WTC11 (cell line): ENCODE data around the gene IFITM5.

Source experiments
- ATF3 ChIP-seq: sonication (generic); formaldehyde crosslinking; conservative IDR thresholded peaks from 2 replicates; pipeline ENCODE4 v1.8.1; 2022; ENCODE audit warnings: mild to moderate bottlenecking, missing genetic modification reagents
- CREM ChIP-seq: sonication (generic); formaldehyde crosslinking; IDR thresholded peaks from 2 replicates; pipeline ENCODE4 v1.8.1; 2022; ENCODE audit warnings: mild to moderate bottlenecking, missing genetic modification reagents, moderate library complexity
- FOXJ3 ChIP-seq: sonication (generic); formaldehyde crosslinking; IDR thresholded peaks from 2 replicates; pipeline ENCODE4 v1.9.0; 2021; ENCODE audit warnings: missing genetic modification reagents, mild to moderate bottlenecking, borderline replicate concordance
- HMGXB4 ChIP-seq: sonication (generic); formaldehyde crosslinking; IDR thresholded peaks from 2 replicates; pipeline ENCODE4 v1.8.1; 2023; ENCODE audit warnings: mild to moderate bottlenecking, moderate library complexity, missing genetic modification reagents
- JAZF1 ChIP-seq: fragments of 250-450 bp; sonication (Bioruptor Pico); IDR thresholded peaks from 2 replicates; pipeline ENCODE4 v1.9.0; 2021; ENCODE audit warnings: moderate library complexity, mild to moderate bottlenecking, inconsistent platforms
- TCF7 ChIP-seq: sonication (generic); formaldehyde crosslinking; IDR thresholded peaks from 2 replicates; pipeline ENCODE4 v1.8.0; 2022; ENCODE audit warnings: mild to moderate bottlenecking, low read depth, missing genetic modification reagents, moderate library complexity
- USF1 ChIP-seq: sonication (generic); formaldehyde crosslinking; IDR thresholded peaks from 2 replicates; pipeline ENCODE4 v1.8.0; 2022; ENCODE audit warnings: mild to moderate bottlenecking, missing genetic modification reagents
- TF ChIP-seq, protein P1 (sequence below): sonication (generic); formaldehyde crosslinking; IDR thresholded peaks from 2 replicates; pipeline ENCODE4 v1.8.0; 2022; ENCODE audit warnings: missing genetic modification reagents
- TF ChIP-seq, protein P2 (sequence below): fragments of 200-600 bp; IDR thresholded peaks from 2 replicates; pipeline ENCODE4 v1.8.0; 2022; ENCODE audit warnings: antibody characterized with exemption

DNA sequence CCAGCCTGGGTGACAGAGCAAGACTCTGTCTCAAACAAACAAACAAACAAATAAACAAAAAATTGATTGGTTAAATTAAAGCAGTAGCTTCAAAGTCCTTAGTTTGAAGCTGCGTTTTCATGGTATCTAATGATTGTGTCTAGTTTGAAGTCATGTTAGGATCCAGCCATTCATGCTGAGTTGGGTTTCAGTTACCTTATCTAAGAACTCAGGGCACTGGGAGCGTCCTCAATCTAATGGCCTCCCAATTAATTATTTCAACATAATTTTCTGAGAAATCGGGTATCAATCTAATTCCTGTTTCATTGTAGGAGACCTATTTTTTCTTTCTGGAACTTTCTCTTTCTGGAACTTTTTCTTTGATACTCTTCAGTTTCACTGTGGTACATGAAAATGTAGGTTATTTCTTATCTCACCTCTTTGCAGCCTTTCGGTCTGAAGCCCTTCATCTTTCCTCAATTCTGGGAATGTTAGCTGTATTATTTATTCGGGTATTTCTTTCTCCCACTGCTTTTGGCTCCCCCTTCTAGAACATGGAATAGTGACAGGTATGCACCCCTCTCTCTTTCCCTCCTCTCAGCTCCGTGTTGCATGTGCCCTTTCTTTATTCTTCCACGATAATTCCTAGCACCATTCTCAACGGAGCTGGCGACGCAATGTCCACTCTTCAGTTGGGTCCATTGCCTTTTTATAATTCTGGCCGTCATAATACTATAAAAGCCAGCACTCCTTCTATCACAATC, 45.7 kb upstream of the IFITM5 start:
- no peak for TF ChIP-seq USF1 (CRISPR knock-in tag)
- TF ChIP-seq JAZF1 (CRISPR knock-in tag), result no peak
- no peak for TF ChIP-seq FOXJ3 (CRISPR knock-in tag)
- TF ChIP-seq, protein P1, sequence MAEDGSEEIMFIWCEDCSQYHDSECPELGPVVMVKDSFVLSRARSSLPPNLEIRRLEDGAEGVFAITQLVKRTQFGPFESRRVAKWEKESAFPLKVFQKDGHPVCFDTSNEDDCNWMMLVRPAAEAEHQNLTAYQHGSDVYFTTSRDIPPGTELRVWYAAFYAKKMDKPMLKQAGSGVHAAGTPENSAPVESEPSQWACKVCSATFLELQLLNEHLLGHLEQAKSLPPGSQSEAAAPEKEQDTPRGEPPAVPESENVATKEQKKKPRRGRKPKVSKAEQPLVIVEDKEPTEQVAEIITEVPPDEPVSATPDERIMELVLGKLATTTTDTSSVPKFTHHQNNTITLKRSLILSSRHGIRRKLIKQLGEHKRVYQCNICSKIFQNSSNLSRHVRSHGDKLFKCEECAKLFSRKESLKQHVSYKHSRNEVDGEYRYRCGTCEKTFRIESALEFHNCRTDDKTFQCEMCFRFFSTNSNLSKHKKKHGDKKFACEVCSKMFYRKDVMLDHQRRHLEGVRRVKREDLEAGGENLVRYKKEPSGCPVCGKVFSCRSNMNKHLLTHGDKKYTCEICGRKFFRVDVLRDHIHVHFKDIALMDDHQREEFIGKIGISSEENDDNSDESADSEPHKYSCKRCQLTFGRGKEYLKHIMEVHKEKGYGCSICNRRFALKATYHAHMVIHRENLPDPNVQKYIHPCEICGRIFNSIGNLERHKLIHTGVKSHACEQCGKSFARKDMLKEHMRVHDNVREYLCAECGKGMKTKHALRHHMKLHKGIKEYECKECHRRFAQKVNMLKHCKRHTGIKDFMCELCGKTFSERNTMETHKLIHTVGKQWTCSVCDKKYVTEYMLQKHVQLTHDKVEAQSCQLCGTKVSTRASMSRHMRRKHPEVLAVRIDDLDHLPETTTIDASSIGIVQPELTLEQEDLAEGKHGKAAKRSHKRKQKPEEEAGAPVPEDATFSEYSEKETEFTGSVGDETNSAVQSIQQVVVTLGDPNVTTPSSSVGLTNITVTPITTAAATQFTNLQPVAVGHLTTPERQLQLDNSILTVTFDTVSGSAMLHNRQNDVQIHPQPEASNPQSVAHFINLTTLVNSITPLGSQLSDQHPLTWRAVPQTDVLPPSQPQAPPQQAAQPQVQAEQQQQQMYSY (CRISPR knock-in tag), result no peak
- TF ChIP-seq CREM (CRISPR knock-in tag), result no peak
- no peak for TF ChIP-seq ATF3 (CRISPR knock-in tag)
- TF ChIP-seq TCF7 (CRISPR knock-in tag), result no peak
- TF ChIP-seq HMGXB4 (CRISPR knock-in tag), result no peak
- TF ChIP-seq, protein P2, sequence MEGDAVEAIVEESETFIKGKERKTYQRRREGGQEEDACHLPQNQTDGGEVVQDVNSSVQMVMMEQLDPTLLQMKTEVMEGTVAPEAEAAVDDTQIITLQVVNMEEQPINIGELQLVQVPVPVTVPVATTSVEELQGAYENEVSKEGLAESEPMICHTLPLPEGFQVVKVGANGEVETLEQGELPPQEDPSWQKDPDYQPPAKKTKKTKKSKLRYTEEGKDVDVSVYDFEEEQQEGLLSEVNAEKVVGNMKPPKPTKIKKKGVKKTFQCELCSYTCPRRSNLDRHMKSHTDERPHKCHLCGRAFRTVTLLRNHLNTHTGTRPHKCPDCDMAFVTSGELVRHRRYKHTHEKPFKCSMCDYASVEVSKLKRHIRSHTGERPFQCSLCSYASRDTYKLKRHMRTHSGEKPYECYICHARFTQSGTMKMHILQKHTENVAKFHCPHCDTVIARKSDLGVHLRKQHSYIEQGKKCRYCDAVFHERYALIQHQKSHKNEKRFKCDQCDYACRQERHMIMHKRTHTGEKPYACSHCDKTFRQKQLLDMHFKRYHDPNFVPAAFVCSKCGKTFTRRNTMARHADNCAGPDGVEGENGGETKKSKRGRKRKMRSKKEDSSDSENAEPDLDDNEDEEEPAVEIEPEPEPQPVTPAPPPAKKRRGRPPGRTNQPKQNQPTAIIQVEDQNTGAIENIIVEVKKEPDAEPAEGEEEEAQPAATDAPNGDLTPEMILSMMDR, result no peak
